WTC11 (cell line): ENCODE results near the gene AFAP1L2. TPM values are rescaled to one million over a fixed set of nuclear protein-coding genes. Genes with fewer than 3 reads are reported as not detected.

Source experiments
- ATAC-seq: fragments of 200-7000 bp; cut with Tn5 transposase; 2 replicates; pipeline ENCODE4 v1.10.0; 2021; ENCODE audit warnings: mild to moderate bottlenecking, moderate library complexity
- CTCF ChIA-PET: fragments of 300-600 bp; sonication (Branson Sonifier 250); formaldehyde crosslinking; loops from one replicate; lab custom pipeline; 2021; ENCODE audit warnings: antibody characterized with exemption; lab: Charles Lee
- POLR2A ChIA-PET: fragments of 350-600 bp; sonication (Branson Sonifier 250); formaldehyde crosslinking; loops from one replicate; lab custom pipeline; 2021; ENCODE audit warnings: antibody characterized with exemption; lab: Charles Lee
- DNase-seq: peaks from one replicate; pipeline ENCODE4 v3.0.0; 2021; ENCODE audit warnings: low spot score
- H3K27ac Mint-ChIP-seq: 2 replicates; pipeline ENCODE4 v1.8.0; 2021; ENCODE audit warnings: mixed read lengths
- H3K27me3 Mint-ChIP-seq: 2 replicates; pipeline ENCODE4 v1.8.0; 2021; ENCODE audit warnings: low read depth, mild to moderate bottlenecking, moderate library complexity, mixed read lengths
- H3K36me3 Mint-ChIP-seq: 2 replicates; pipeline ENCODE4 v1.8.0; 2021; ENCODE audit warnings: mixed read lengths
- H3K4me1 Mint-ChIP-seq: 2 replicates; pipeline ENCODE4 v1.8.0; 2022; ENCODE audit warnings: mixed read lengths
- H3K4me3 Mint-ChIP-seq: 2 replicates; pipeline ENCODE4 v1.8.0; 2021; ENCODE audit warnings: mild to moderate bottlenecking, moderate library complexity, mixed read lengths
- H3K9me3 Mint-ChIP-seq: 2 replicates; pipeline ENCODE4 v1.8.0; 2021; ENCODE audit warnings: mixed read lengths
- ATF1 ChIP-seq: sonication (generic); formaldehyde crosslinking; IDR thresholded peaks from 2 replicates; pipeline ENCODE4 v1.8.1; 2023; ENCODE audit warnings: mild to moderate bottlenecking, moderate library complexity, missing genetic modification reagents
- CREM ChIP-seq: sonication (generic); formaldehyde crosslinking; IDR thresholded peaks from 2 replicates; pipeline ENCODE4 v1.8.1; 2022; ENCODE audit warnings: mild to moderate bottlenecking, missing genetic modification reagents, moderate library complexity
- IRF2 ChIP-seq: sonication (generic); formaldehyde crosslinking; IDR thresholded peaks from 2 replicates; pipeline ENCODE4 v1.8.0; 2022; ENCODE audit warnings: low read depth, missing genetic modification reagents, borderline replicate concordance
- JAZF1 ChIP-seq: fragments of 250-450 bp; sonication (Bioruptor Pico); IDR thresholded peaks from 2 replicates; pipeline ENCODE4 v1.9.0; 2021; ENCODE audit warnings: moderate library complexity, mild to moderate bottlenecking, inconsistent platforms
- KAT7 ChIP-seq: sonication (generic); formaldehyde crosslinking; IDR thresholded peaks from 2 replicates; pipeline ENCODE4 v1.8.1; 2023; ENCODE audit warnings: missing genetic modification reagents, mild to moderate bottlenecking, borderline replicate concordance
- MYBL2 ChIP-seq: sonication (generic); formaldehyde crosslinking; IDR thresholded peaks from 2 replicates; pipeline ENCODE4 v1.8.1; 2023; ENCODE audit warnings: mild to moderate bottlenecking, moderate library complexity, missing genetic modification reagents
- NR3C1 ChIP-seq: sonication (generic); formaldehyde crosslinking; conservative IDR thresholded peaks from 2 replicates; pipeline ENCODE4 v1.8.1; 2023; ENCODE audit warnings: low read depth, mild to moderate bottlenecking, missing genetic modification reagents
- OVOL2 ChIP-seq: fragments of 250-450 bp; sonication (Bioruptor Pico); IDR thresholded peaks from 2 replicates; pipeline ENCODE4 v1.9.0; 2021; ENCODE audit warnings: mild to moderate bottlenecking, borderline replicate concordance
- TEAD4 ChIP-seq: sonication (generic); formaldehyde crosslinking; IDR thresholded peaks from 2 replicates; pipeline ENCODE4 v1.8.0; 2022; ENCODE audit warnings: mild to moderate bottlenecking, missing genetic modification reagents
- ZNF121 ChIP-seq: sonication (generic); formaldehyde crosslinking; IDR thresholded peaks from 2 replicates; pipeline ENCODE4 v1.8.0; 2023; ENCODE audit warnings: missing genetic modification reagents
- ZNF671 ChIP-seq: fragments of 250-450 bp; sonication (Bioruptor Pico); IDR thresholded peaks from 2 replicates; pipeline ENCODE4 v1.8.0; 2021; ENCODE audit warnings: mild to moderate bottlenecking
- total RNA-seq: library from RNA; stranded (reverse); gene quantifications from 3 replicates; pipeline ENCODE4 v1.2.3, GENCODE V29; 2021
- TF ChIP-seq, protein P1 (sequence below): sonication (generic); formaldehyde crosslinking; IDR thresholded peaks from 2 replicates; pipeline ENCODE4 v1.8.1; 2023; ENCODE audit warnings: mild to moderate bottlenecking, missing genetic modification reagents
- TF ChIP-seq, protein P2 (sequence below): sonication (generic); formaldehyde crosslinking; IDR thresholded peaks from 2 replicates; pipeline ENCODE4 v1.8.1; 2023; ENCODE audit warnings: mild to moderate bottlenecking, missing genetic modification reagents, borderline replicate concordance
- TF ChIP-seq, protein P3 (sequence below): fragments of 250-450 bp; sonication (Bioruptor Pico); IDR thresholded peaks from 2 replicates; pipeline ENCODE4 v1.9.0; 2021; ENCODE audit warnings: mild to moderate bottlenecking
- TF ChIP-seq, protein P4 (sequence below): sonication (generic); formaldehyde crosslinking; IDR thresholded peaks from 2 replicates; pipeline ENCODE4 v1.8.1; 2023; ENCODE audit warnings: mild to moderate bottlenecking, missing genetic modification reagents, moderate library complexity
- TF ChIP-seq, protein P5 (sequence below): sonication (generic); formaldehyde crosslinking; IDR thresholded peaks from 2 replicates; pipeline ENCODE4 v1.8.0; 2023; ENCODE audit warnings: missing genetic modification reagents, mild to moderate bottlenecking, borderline replicate concordance
- TF ChIP-seq, protein P6 (sequence below): sonication (generic); formaldehyde crosslinking; IDR thresholded peaks from 2 replicates; pipeline ENCODE4 v1.8.1; 2022; ENCODE audit warnings: low read depth, missing genetic modification reagents, borderline replicate concordance
- TF ChIP-seq, protein P7 (sequence below): sonication (generic); formaldehyde crosslinking; IDR thresholded peaks from 2 replicates; pipeline ENCODE4 v1.8.1; 2023; ENCODE audit warnings: mild to moderate bottlenecking, missing genetic modification reagents
- TF ChIP-seq, protein P8 (sequence below): fragments of 250-450 bp; sonication (Bioruptor Pico); IDR thresholded peaks from 2 replicates; pipeline ENCODE4 v1.9.0; 2021; ENCODE audit warnings: mild to moderate bottlenecking
- TF ChIP-seq, protein P9 (sequence below): fragments of 250-450 bp; sonication (Bioruptor Pico); IDR thresholded peaks from 2 replicates; pipeline ENCODE4 v1.9.0; 2021; ENCODE audit warnings: moderate library complexity, mild to moderate bottlenecking, inconsistent platforms, borderline replicate concordance

The AFAP1L2 gene
- total RNA-seq, 1 experiment from 2014 or later, result 5.0 TPM

DNA sequence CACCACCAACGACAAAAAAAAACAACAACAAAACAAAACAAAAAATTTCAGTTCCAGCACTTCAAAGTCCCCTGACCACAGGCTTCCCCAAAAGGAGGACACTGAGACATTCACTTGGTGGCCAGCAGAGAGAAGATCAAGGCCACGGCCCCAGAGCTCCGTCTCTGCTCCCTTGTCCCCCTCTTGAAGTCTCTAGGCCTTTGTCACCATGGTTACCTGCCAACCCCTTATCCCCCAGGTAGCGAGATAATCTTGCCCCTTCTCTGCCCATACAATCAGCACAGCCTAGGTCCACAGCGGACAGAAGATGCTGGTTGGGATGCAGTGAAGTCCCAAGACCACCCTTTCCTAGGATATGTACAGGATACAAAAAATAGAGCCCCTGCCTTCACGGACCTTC lies 30.7 kb downstream of the AFAP1L2 start:
- H3K9me3 Mint-ChIP-seq, result no peaks in the 10 kb centered on the region
- H3K4me3 Mint-ChIP-seq, result no peak overlapping the region
- H3K36me3 Mint-ChIP-seq, result no peaks in the 10 kb centered on the region
- DNase-seq, result no peak
- ChIA-PET CTCF (interaction anchor here (2.6 to 3.6 kb wide), 3 partner anchors 14 to 85 kb away, joined by 12 to 25 read pairs (median 12); no protein-coding TSS in a partner anchor), POLR2A (no interaction called here)
- 0 out of 2 replicates have a peak overlapping the region, but pooled peaks have one; percentile 10 for H3K27ac Mint-ChIP-seq
- H3K27me3 Mint-ChIP-seq, result no peaks in the 10 kb centered on the region
- peaks cover 15% of the 10 kb centered on the region for H3K4me1 Mint-ChIP-seq
- TF ChIP-seq, protein P1, sequence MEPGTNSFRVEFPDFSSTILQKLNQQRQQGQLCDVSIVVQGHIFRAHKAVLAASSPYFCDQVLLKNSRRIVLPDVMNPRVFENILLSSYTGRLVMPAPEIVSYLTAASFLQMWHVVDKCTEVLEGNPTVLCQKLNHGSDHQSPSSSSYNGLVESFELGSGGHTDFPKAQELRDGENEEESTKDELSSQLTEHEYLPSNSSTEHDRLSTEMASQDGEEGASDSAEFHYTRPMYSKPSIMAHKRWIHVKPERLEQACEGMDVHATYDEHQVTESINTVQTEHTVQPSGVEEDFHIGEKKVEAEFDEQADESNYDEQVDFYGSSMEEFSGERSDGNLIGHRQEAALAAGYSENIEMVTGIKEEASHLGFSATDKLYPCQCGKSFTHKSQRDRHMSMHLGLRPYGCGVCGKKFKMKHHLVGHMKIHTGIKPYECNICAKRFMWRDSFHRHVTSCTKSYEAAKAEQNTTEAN, result no peak
- TF ChIP-seq, protein P2, sequence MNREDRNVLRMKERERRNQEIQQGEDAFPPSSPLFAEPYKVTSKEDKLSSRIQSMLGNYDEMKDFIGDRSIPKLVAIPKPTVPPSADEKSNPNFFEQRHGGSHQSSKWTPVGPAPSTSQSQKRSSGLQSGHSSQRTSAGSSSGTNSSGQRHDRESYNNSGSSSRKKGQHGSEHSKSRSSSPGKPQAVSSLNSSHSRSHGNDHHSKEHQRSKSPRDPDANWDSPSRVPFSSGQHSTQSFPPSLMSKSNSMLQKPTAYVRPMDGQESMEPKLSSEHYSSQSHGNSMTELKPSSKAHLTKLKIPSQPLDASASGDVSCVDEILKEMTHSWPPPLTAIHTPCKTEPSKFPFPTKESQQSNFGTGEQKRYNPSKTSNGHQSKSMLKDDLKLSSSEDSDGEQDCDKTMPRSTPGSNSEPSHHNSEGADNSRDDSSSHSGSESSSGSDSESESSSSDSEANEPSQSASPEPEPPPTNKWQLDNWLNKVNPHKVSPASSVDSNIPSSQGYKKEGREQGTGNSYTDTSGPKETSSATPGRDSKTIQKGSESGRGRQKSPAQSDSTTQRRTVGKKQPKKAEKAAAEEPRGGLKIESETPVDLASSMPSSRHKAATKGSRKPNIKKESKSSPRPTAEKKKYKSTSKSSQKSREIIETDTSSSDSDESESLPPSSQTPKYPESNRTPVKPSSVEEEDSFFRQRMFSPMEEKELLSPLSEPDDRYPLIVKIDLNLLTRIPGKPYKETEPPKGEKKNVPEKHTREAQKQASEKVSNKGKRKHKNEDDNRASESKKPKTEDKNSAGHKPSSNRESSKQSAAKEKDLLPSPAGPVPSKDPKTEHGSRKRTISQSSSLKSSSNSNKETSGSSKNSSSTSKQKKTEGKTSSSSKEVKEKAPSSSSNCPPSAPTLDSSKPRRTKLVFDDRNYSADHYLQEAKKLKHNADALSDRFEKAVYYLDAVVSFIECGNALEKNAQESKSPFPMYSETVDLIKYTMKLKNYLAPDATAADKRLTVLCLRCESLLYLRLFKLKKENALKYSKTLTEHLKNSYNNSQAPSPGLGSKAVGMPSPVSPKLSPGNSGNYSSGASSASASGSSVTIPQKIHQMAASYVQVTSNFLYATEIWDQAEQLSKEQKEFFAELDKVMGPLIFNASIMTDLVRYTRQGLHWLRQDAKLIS (CRISPR knock-in tag), result no peak
- TF ChIP-seq, protein P3, sequence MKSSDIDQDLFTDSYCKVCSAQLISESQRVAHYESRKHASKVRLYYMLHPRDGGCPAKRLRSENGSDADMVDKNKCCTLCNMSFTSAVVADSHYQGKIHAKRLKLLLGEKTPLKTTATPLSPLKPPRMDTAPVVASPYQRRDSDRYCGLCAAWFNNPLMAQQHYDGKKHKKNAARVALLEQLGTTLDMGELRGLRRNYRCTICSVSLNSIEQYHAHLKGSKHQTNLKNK (CRISPR knock-in tag), result no peak
- no peak for TF ChIP-seq JAZF1 (CRISPR knock-in tag)
- TF ChIP-seq TEAD4 (CRISPR knock-in tag), result no peak
- TF ChIP-seq, protein P4, sequence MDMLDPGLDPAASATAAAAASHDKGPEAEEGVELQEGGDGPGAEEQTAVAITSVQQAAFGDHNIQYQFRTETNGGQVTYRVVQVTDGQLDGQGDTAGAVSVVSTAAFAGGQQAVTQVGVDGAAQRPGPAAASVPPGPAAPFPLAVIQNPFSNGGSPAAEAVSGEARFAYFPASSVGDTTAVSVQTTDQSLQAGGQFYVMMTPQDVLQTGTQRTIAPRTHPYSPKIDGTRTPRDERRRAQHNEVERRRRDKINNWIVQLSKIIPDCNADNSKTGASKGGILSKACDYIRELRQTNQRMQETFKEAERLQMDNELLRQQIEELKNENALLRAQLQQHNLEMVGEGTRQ, result no peak
- TF ChIP-seq OVOL2 (CRISPR knock-in tag), result no peak
- TF ChIP-seq CREM (CRISPR knock-in tag), result no peak
- TF ChIP-seq IRF2, result no peak
- no peak for TF ChIP-seq KAT7 (CRISPR knock-in tag)
- TF ChIP-seq ZNF671 (CRISPR knock-in tag), result no peak
- no peak for TF ChIP-seq ZNF121
- TF ChIP-seq, protein P5, sequence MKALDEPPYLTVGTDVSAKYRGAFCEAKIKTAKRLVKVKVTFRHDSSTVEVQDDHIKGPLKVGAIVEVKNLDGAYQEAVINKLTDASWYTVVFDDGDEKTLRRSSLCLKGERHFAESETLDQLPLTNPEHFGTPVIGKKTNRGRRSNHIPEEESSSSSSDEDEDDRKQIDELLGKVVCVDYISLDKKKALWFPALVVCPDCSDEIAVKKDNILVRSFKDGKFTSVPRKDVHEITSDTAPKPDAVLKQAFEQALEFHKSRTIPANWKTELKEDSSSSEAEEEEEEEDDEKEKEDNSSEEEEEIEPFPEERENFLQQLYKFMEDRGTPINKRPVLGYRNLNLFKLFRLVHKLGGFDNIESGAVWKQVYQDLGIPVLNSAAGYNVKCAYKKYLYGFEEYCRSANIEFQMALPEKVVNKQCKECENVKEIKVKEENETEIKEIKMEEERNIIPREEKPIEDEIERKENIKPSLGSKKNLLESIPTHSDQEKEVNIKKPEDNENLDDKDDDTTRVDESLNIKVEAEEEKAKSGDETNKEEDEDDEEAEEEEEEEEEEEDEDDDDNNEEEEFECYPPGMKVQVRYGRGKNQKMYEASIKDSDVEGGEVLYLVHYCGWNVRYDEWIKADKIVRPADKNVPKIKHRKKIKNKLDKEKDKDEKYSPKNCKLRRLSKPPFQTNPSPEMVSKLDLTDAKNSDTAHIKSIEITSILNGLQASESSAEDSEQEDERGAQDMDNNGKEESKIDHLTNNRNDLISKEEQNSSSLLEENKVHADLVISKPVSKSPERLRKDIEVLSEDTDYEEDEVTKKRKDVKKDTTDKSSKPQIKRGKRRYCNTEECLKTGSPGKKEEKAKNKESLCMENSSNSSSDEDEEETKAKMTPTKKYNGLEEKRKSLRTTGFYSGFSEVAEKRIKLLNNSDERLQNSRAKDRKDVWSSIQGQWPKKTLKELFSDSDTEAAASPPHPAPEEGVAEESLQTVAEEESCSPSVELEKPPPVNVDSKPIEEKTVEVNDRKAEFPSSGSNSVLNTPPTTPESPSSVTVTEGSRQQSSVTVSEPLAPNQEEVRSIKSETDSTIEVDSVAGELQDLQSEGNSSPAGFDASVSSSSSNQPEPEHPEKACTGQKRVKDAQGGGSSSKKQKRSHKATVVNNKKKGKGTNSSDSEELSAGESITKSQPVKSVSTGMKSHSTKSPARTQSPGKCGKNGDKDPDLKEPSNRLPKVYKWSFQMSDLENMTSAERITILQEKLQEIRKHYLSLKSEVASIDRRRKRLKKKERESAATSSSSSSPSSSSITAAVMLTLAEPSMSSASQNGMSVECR (CRISPR knock-in tag), result no peak
- TF ChIP-seq, protein P6, sequence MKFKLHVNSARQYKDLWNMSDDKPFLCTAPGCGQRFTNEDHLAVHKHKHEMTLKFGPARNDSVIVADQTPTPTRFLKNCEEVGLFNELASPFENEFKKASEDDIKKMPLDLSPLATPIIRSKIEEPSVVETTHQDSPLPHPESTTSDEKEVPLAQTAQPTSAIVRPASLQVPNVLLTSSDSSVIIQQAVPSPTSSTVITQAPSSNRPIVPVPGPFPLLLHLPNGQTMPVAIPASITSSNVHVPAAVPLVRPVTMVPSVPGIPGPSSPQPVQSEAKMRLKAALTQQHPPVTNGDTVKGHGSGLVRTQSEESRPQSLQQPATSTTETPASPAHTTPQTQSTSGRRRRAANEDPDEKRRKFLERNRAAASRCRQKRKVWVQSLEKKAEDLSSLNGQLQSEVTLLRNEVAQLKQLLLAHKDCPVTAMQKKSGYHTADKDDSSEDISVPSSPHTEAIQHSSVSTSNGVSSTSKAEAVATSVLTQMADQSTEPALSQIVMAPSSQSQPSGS, result no peak
- TF ChIP-seq ATF1 (CRISPR knock-in tag), result no peak
- no peak for TF ChIP-seq NR3C1 (CRISPR knock-in tag)
- TF ChIP-seq, protein P7, sequence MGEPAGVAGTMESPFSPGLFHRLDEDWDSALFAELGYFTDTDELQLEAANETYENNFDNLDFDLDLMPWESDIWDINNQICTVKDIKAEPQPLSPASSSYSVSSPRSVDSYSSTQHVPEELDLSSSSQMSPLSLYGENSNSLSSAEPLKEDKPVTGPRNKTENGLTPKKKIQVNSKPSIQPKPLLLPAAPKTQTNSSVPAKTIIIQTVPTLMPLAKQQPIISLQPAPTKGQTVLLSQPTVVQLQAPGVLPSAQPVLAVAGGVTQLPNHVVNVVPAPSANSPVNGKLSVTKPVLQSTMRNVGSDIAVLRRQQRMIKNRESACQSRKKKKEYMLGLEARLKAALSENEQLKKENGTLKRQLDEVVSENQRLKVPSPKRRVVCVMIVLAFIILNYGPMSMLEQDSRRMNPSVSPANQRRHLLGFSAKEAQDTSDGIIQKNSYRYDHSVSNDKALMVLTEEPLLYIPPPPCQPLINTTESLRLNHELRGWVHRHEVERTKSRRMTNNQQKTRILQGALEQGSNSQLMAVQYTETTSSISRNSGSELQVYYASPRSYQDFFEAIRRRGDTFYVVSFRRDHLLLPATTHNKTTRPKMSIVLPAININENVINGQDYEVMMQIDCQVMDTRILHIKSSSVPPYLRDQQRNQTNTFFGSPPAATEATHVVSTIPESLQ (CRISPR knock-in tag), result no peak
- no peak for TF ChIP-seq MYBL2 (CRISPR knock-in tag)
- TF ChIP-seq, protein P8, sequence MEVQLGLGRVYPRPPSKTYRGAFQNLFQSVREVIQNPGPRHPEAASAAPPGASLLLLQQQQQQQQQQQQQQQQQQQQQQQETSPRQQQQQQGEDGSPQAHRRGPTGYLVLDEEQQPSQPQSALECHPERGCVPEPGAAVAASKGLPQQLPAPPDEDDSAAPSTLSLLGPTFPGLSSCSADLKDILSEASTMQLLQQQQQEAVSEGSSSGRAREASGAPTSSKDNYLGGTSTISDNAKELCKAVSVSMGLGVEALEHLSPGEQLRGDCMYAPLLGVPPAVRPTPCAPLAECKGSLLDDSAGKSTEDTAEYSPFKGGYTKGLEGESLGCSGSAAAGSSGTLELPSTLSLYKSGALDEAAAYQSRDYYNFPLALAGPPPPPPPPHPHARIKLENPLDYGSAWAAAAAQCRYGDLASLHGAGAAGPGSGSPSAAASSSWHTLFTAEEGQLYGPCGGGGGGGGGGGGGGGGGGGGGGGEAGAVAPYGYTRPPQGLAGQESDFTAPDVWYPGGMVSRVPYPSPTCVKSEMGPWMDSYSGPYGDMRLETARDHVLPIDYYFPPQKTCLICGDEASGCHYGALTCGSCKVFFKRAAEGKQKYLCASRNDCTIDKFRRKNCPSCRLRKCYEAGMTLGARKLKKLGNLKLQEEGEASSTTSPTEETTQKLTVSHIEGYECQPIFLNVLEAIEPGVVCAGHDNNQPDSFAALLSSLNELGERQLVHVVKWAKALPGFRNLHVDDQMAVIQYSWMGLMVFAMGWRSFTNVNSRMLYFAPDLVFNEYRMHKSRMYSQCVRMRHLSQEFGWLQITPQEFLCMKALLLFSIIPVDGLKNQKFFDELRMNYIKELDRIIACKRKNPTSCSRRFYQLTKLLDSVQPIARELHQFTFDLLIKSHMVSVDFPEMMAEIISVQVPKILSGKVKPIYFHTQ (CRISPR knock-in tag), result no peak
- TF ChIP-seq, protein P9, sequence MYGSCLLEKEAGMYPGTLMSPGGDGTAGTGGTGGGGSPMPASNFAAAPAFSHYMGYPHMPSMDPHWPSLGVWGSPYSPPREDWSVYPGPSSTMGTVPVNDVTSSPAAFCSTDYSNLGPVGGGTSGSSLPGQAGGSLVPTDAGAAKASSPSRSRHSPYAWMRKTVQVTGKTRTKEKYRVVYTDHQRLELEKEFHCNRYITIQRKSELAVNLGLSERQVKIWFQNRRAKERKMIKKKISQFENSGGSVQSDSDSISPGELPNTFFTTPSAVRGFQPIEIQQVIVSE (CRISPR knock-in tag), result no peak
- TF ChIP-seq, all 79 proteins: peak for 0
- ATAC-seq, result no peak
